Colonic mucosa (tissue), 4 donors: ENCODE results near the gene AMOT. TPM values are rescaled to one million over a fixed set of nuclear protein-coding genes. Genes with fewer than 3 reads are reported as not detected.

Experiments used
- DNase-seq: peaks from one replicate; pipeline ENCODE4 v3.0.0-alpha.2; 2020
- H3K27ac ChIP-seq: fragments of 200-600 bp; one replicate; pipeline ENCODE4 v1.8.0; 2021
- H3K27me3 ChIP-seq: fragments of 200-600 bp; one replicate; pipeline ENCODE4 v1.8.0; 2021
- H3K36me3 ChIP-seq: fragments of 200-600 bp; one replicate; pipeline ENCODE4 v1.8.0; 2021
- H3K4me1 ChIP-seq: fragments of 200-600 bp; one replicate; pipeline ENCODE4 v1.8.0; 2021; ENCODE audit warnings: mild to moderate bottlenecking
- H3K4me3 ChIP-seq: fragments of 200-600 bp; one replicate; pipeline ENCODE4 v1.8.0; 2021
- H3K9ac ChIP-seq, 2 donors: one replicate each; pipeline ENCODE4 v1.7.0; 2013; ENCODE audit warnings: control low read depth in 2 of 2, low read depth in 2 of 2, low read length in 2 of 2
- H3K9me3 ChIP-seq: fragments of 200-600 bp; one replicate; pipeline ENCODE4 v1.8.0; 2021
- CTCF ChIP-seq: fragments of 200-600 bp; IDR thresholded peaks from one replicate; pipeline ENCODE4 v1.8.0; 2022; ENCODE audit warnings: antibody characterized with exemption, mild to moderate bottlenecking
- intact Hi-C: fragments of 100-400 bp; cut with DNase I; formaldehyde crosslinking; loops from one replicate; pipeline ENCODE4 v1.14.1; 2022
- total RNA-seq, 2 donors: library from RNA; stranded (reverse); fragmentation: NEBNext Ultra II Directional in 1 of 2; extraction: Animal tissue kit (Norgen Biotek cat#: 25700) in 1 of 2; gene quantifications; one replicate each; pipeline ENCODE4 v1.2.1, GENCODE V29; 2021
- donor health status: healthy.
- donor health status: DM: no; HTN: no; CAD: no.
- donor health status: DM: no; HTN: no; CAD: no.

The AMOT gene
- total RNA-seq, 2 donors from 2014 or later: 23.3 to 24.2 TPM

- no peak overlapping the region for H3K9ac ChIP-seq
- no peaks in the 10 kb centered on the region for H3K4me1 ChIP-seq
- no peaks in the 10 kb centered on the region for H3K27me3 ChIP-seq
- H3K36me3 ChIP-seq: no peaks in the 10 kb centered on the region
- intact Hi-C loops: no loop called here
- H3K9me3 ChIP-seq: no peaks in the 10 kb centered on the region
- no peak for DNase-seq
- H3K4me3 ChIP-seq: no peak overlapping the region
- H3K27ac ChIP-seq: no peak overlapping the region
- TF ChIP-seq CTCF: no peak
Measured at GRCh38 chrX:112802541-112802940, 38.1 kb downstream of the AMOT start.

GRCh38 chrX:112800971-112801775 is 39.5 kb downstream of the AMOT start:
- no peaks in the 10 kb centered on the region for H3K4me1 ChIP-seq
- H3K27ac ChIP-seq: no peak overlapping the region
- no peak for DNase-seq
- no peak for TF ChIP-seq CTCF
- intact Hi-C loops: no loop called here
- no peak overlapping the region for H3K4me3 ChIP-seq
- H3K9me3 ChIP-seq: no peaks in the 10 kb centered on the region
- no peak overlapping the region for H3K9ac ChIP-seq
- no peaks in the 10 kb centered on the region for H3K36me3 ChIP-seq
- H3K27me3 ChIP-seq: no peaks in the 10 kb centered on the region

DNA sequence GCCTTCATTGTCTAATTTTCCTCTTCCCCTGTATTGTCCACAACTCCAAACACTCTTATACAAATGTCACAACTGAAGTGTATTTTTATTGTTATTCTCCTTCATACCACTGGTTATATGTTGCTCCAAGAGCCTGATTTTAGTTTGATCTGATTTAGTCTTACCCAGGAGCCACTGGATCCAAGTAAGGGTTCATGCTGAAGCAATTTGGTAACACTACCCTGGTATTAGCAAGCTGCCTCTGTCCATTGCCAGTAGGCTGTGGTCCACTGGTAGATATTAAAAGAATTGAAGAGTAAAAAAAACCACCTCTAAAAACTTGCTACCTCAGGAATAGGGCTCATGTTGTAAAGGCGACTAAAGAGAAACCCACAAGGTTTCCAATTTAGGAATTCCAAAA is 41.2 kb downstream of the AMOT start:
- Histone ChIP-seq H3K9me3 (no peaks in the 10 kb centered on the region), H3K36me3 (no peaks in the 10 kb centered on the region), H3K27me3 (no peaks in the 10 kb centered on the region), H3K4me3 (no peak overlapping the region), H3K4me1 (no peaks in the 10 kb centered on the region), H3K27ac (no peak overlapping the region), H3K9ac (no peak overlapping the region)
- TF ChIP-seq CTCF: no peak
- DNase-seq: no peak
- intact Hi-C loops: no loop called here

DNA sequence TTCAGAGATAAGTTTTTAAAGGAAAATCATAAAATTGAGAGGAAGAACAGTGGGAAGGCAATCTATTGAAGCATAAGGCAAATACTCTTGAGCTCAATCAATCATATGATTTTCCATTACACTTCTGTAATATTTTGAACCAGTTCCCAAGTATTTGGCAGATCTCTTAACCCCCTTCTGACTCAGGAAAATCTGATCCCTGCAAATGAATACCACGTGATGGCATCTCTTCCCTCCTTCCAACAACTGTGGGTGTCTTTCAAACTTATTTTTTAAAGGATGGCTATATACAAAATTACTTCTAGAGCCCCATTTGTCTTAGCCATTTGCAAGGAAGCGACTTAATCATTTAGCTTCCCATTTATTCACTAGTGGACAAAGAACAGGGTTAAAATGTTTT is 41.9 kb downstream of the AMOT start:
- no peak overlapping the region for H3K9ac ChIP-seq
- no peak overlapping the region for H3K4me3 ChIP-seq
- H3K27ac ChIP-seq: no peak overlapping the region
- DNase-seq: no peak
- no peak for TF ChIP-seq CTCF
- H3K36me3 ChIP-seq: no peaks in the 10 kb centered on the region
- no peaks in the 10 kb centered on the region for H3K4me1 ChIP-seq
- H3K27me3 ChIP-seq: no peaks in the 10 kb centered on the region
- intact Hi-C loops: no loop called here
- no peaks in the 10 kb centered on the region for H3K9me3 ChIP-seq

DNA sequence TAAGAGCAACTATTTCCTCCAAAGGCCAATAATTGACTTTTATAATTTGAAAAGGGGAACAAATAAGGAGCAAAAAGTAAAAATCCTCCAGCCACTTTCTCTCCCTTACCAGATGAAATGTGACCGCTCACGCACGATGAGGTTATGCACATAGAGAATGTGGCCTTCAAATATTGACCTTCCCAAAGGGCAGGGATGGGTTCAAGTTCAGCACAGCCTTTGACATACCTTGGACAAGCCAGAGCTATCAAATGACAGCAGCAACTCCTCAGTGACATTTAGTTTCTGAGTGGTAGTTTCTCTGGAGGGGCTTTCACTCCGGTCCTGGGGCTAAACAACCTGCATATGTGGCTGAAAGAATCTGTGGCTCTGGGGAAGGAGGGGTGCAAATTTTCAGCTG is 50.7 kb downstream of the AMOT start:
- no peak for DNase-seq
- Histone ChIP-seq H3K27me3 (no peaks in the 10 kb centered on the region), H3K36me3 (no peaks in the 10 kb centered on the region), H3K4me1 (no peaks in the 10 kb centered on the region), H3K4me3 (no peak overlapping the region), H3K27ac (no peak overlapping the region), H3K9ac (no peak overlapping the region), H3K9me3 (no peaks in the 10 kb centered on the region)
- intact Hi-C loops: no loop called here
- TF ChIP-seq CTCF: no peak
